HepG2 (cell line): ENCODE measurements around the gene CHCT1. TPM values are rescaled to one million over a fixed set of nuclear protein-coding genes. Genes with fewer than 3 reads are reported as not detected.

Experiments
- ATAC-seq: fragments of 200-7000 bp; cut with Tn5 transposase; 3 replicates; pipeline ENCODE4 v1.9.1; 2020; ENCODE audit warnings: mild to moderate bottlenecking, moderate library complexity
- BruUV-seq: library from RNA; stranded (reverse); fragments of 400-500 nt; replicated peaks from 2 replicates; lab custom pipeline; 2021; lab: Mats Ljungman, UMichigan
- CTCF ChIA-PET: fragments of 300-600 bp; formaldehyde crosslinking; extraction: SDS; loops from one replicate; lab custom pipeline; 2021; ENCODE audit warnings: low total read pairs, inconsistent platforms, low intra/inter-chr PET ratio; lab: Yijun Ruan, JAX
- POLR2A ChIA-PET: fragments of 350-600 bp; sonication (Branson Sonifier 250); formaldehyde crosslinking; loops from one replicate; lab custom pipeline; 2020; ENCODE audit warnings: antibody characterized with exemption, inconsistent platforms; lab: Yijun Ruan, JAX
- DNase-seq: peaks from one replicate; pipeline ENCODE4 v3.0.0-alpha.2; 2015; ENCODE audit warnings: low spot score
- FAIRE-seq: peaks from 3 replicates; lab custom pipeline; 2011; peaks lifted over from hg19 to GRCh38; lab: Jason Lieb, UNC
- H2AFZ ChIP-seq: one replicate; pipeline ENCODE4 v1.6.1; 2011; ENCODE audit warnings: low read length, inconsistent platforms
- H3K27ac ChIP-seq: fragments of 300-600 bp; 3 replicates; pipeline ENCODE4 v1.8.0; 2011; ENCODE audit warnings: mixed run types, mild to moderate bottlenecking, mixed read lengths, low read length, inconsistent platforms; ENCODE audit not compliant: insufficient read depth; ENCODE audit errors: extremely low read length
- H3K27me3 ChIP-seq, 2 experiments: fragments of 200-600 bp in 1 of 2; 2 replicates in 1 of 2; 3 replicates in 1 of 2; pipeline versions ENCODE4 v1.6.0 to v1.8.0; 2011; ENCODE audit warnings: low read length in 2 of 2, mild to moderate bottlenecking in 2 of 2, moderate library complexity in 2 of 2, inconsistent platforms in 1 of 2; ENCODE audit not compliant: insufficient read depth in 2 of 2, control insufficient read depth in 1 of 2
- H3K36me3 ChIP-seq, 2 experiments: fragments of 200-600 bp in 1 of 2; replicated peaks in 1 of 2; 2 replicates in 1 of 2; 3 replicates in 1 of 2; pipeline versions ENCODE4 v1.5.1 to v1.8.0; 2011; ENCODE audit warnings: low read length in 2 of 2, inconsistent platforms in 1 of 2; ENCODE audit not compliant: insufficient read depth in 2 of 2, control insufficient read depth in 1 of 2
- H3K4me1 ChIP-seq: 2 replicates; pipeline ENCODE4 v1.5.1; 2012; ENCODE audit warnings: low read length, inconsistent platforms; ENCODE audit not compliant: insufficient read depth
- H3K4me2 ChIP-seq: 2 replicates; pipeline ENCODE4 v1.6.0; 2011; ENCODE audit warnings: low read depth, low read length, inconsistent platforms
- H3K4me3 ChIP-seq, 3 experiments: fragments of 200-600 bp in 1 of 3; sonication (generic), shearing (Covaris generic) in 1 of 3; replicated peaks in 1 of 3; 2 replicates each; pipeline ENCODE4 v1.5.1; 2011 to 2016; ENCODE audit warnings: low read length in 3 of 3, inconsistent platforms in 2 of 3, low read depth in 2 of 3, mild to moderate bottlenecking in 2 of 3, control low read depth in 1 of 3, mixed read lengths in 1 of 3; ENCODE audit not compliant: insufficient read depth in 1 of 3
- H3K79me2 ChIP-seq: one replicate; pipeline ENCODE4 v1.6.1; 2011; ENCODE audit warnings: low read length, inconsistent platforms; ENCODE audit not compliant: insufficient read depth
- H3K9ac ChIP-seq: 2 replicates; pipeline ENCODE4 v1.6.0; 2011; ENCODE audit warnings: mild to moderate bottlenecking, low read depth, low read length, inconsistent platforms; ENCODE audit not compliant: insufficient read depth
- H3K9me3 ChIP-seq: 2 replicates; pipeline ENCODE4 v1.5.1; 2012; ENCODE audit warnings: mild to moderate bottlenecking, low read length
- H4K20me1 ChIP-seq: 2 replicates; pipeline ENCODE4 v1.6.0; 2011; ENCODE audit warnings: inconsistent platforms, mild to moderate bottlenecking, low read length, moderate library complexity; ENCODE audit not compliant: insufficient read depth
- AFF4 ChIP-seq: sonication (generic); formaldehyde crosslinking; IDR thresholded peaks from 2 replicates; pipeline ENCODE4 v1.4.0; 2020; ENCODE audit warnings: missing genetic modification reagents
- CEBPG ChIP-seq: IDR thresholded peaks from 2 replicates; pipeline ENCODE4 v1.6.1; 2016
- CREM ChIP-seq, 2 experiments: sonication (generic) in 1 of 2; formaldehyde crosslinking in 1 of 2; IDR thresholded peaks; 2 replicates each; pipeline versions ENCODE4 v1.4.0 to v1.6.1; 2016 to 2020; ENCODE audit warnings: antibody characterized with exemption in 1 of 2, mild to moderate bottlenecking in 1 of 2, missing genetic modification reagents in 1 of 2
- DMAP1 ChIP-seq: IDR thresholded peaks from 2 replicates; pipeline ENCODE4 v1.6.1; 2016
- MIER3 ChIP-seq: IDR thresholded peaks from 2 replicates; pipeline ENCODE4 v1.6.1; 2016; ENCODE audit warnings: missing compliant biosample characterization, borderline replicate concordance
- MIXL1 ChIP-seq: IDR thresholded peaks from 2 replicates; pipeline ENCODE4 v1.6.1; 2016
- RARG ChIP-seq: sonication (generic); formaldehyde crosslinking; IDR thresholded peaks from 2 replicates; pipeline ENCODE4 v1.4.0; 2020; ENCODE audit warnings: low read depth, mild to moderate bottlenecking, missing genetic modification reagents
- SNAPC2 ChIP-seq: sonication (generic); formaldehyde crosslinking; IDR thresholded peaks from 2 replicates; pipeline ENCODE4 v1.8.1; 2022; ENCODE audit warnings: mild to moderate bottlenecking, missing genetic modification reagents
- ZBTB4 ChIP-seq: sonication (generic); formaldehyde crosslinking; IDR thresholded peaks from 2 replicates; pipeline ENCODE4 v1.4.0; 2020; ENCODE audit warnings: missing genetic modification reagents, mild to moderate bottlenecking, borderline replicate concordance
- ZNF660 ChIP-seq: sonication (generic); formaldehyde crosslinking; IDR thresholded peaks from 2 replicates; pipeline ENCODE4 v1.5.1; 2020; ENCODE audit warnings: mild to moderate bottlenecking, low read depth, missing genetic modification reagents, borderline replicate concordance
- ZNF737 ChIP-seq: sonication (generic); formaldehyde crosslinking; IDR thresholded peaks from 2 replicates; pipeline ENCODE4 v1.5.0; 2020; ENCODE audit warnings: missing genetic modification reagents, mild to moderate bottlenecking, borderline replicate concordance
- WGBS: methylation state at CpG from one replicate; pipeline ENCODE4 v1.1.6; 2017; ENCODE audit warnings: low lambda C conversion rate; 5-methylcytosine and 5-hydroxymethylcytosine counted together
- in situ Hi-C: cut with HindIII; loops from 2 replicates; pipeline ENCODE4 v1.10.0; 2017; ENCODE audit warnings: low pct_unique_long_range_greater_than_20kb; ENCODE audit not compliant: extremely low pct_ligation_motif_present
- intact Hi-C: fragments of 100-400 bp; cut with micrococcal nuclease; formaldehyde crosslinking; loops from one replicate; pipeline ENCODE4 v1.10.0; 2022; ENCODE audit not compliant: unreplicated experiment
- polyA plus RNA-seq, 8 experiments: library from polyadenylated mRNA; depleted of rRNA in 3 of 8; stranded (reverse) in 7 of 8; unstranded in 1 of 8; fragments of >200 nt; fragmentation: Illumina TruSeq in 4 of 8; extraction: Trizol in 4 of 8; gene quantifications; 2 replicates each; pipeline versions ENCODE4 v1.2.1 to v1.2.3, GENCODE V29; 2011 to 2016; ENCODE audit warnings: low read depth in 4 of 8, missing spikeins in 1 of 8, mixed read lengths in 1 of 8; ENCODE audit not compliant: insufficient read depth in 1 of 8
- total RNA-seq, 5 experiments: library from RNA; depleted of rRNA; stranded (reverse); fragments of >200 nt; fragmentation: Illumina TruSeq; extraction: Trizol; gene quantifications; 2 replicates each; pipeline ENCODE4 v1.2.3, GENCODE V29; 2016; ENCODE audit warnings: low read depth in 1 of 5

Gene CHCT1
- total and polyA plus RNA-seq, 2 of the 13 experiments (the other 11 are each of a cell fraction or from before 2014, with no cell fraction given), result not detected

GRCh38 chr17:60381958-60382357 is 40.3 kb upstream of the CHCT1 start:
- intact Hi-C loops, result no loop called here
- BruUV-seq, result no TSS peak
- Histone ChIP-seq H3K9ac (no peak overlapping the region), H3K27me3 (no peaks in the 10 kb centered on the region), H3K36me3 (no peaks in the 10 kb centered on the region), H2AFZ (no peak overlapping the region), H3K79me2 (peaks cover 50% of the 10 kb centered on the region), H3K27ac (no peak overlapping the region), H3K9me3 (no peaks in the 10 kb centered on the region), H4K20me1 (peaks cover 5% of the 10 kb centered on the region; the same call in 1 of the 2 replicates), H3K4me3 (no peak overlapping the region), H3K4me2 (no peak overlapping the region), H3K4me1 (peaks cover 39% of the 10 kb centered on the region)
- no peak for ATAC-seq
- in situ Hi-C loops, result no loop called here
- no peak for TF ChIP-seq SNAPC2
- no peak for TF ChIP-seq DMAP1 (CRISPR knock-in tag)
- ChIA-PET CTCF (no interaction called here), POLR2A (interaction anchor here (0.9 to 2.1 kb wide), 2 partner anchors 10 kb away, joined by 3 to 6 read pairs; partner anchors contain the start of gene USP32)
- DNase-seq, result no peak
- 93% methylated on average over 4 of the region's 4 CpGs for WGBS
- no peak for FAIRE-seq

- DNase-seq, result no peak
- intact Hi-C loops (no loop called here), in situ Hi-C loops (no loop called here)
- no peaks in the 10 kb centered on the region for H3K27me3 ChIP-seq
- WGBS, result 69% methylated on average over 3 of the region's 3 CpGs
- peaks cover 5% of the 10 kb centered on the region; the same call in 1 of the 2 replicates for H4K20me1 ChIP-seq
- no TSS peak for BruUV-seq
- no peak for FAIRE-seq
- H3K79me2 ChIP-seq, result peaks cover 61% of the 10 kb centered on the region
- ChIA-PET POLR2A (interaction anchor here (2.1 kb wide), 1 partner anchor 9 kb away, joined by 6 read pairs; the partner anchor contains the start of gene USP32), CTCF (no interaction called here)
- no peaks in the 10 kb centered on the region for H3K9me3 ChIP-seq
- peaks cover 51% of the 10 kb centered on the region for H3K4me1 ChIP-seq
- H3K4me2 ChIP-seq, result no peak overlapping the region
- no peaks in the 10 kb centered on the region for H3K36me3 ChIP-seq
- no peak overlapping the region for H3K4me3 ChIP-seq
- H3K9ac ChIP-seq, result no peak overlapping the region
- H2AFZ ChIP-seq, result no peak overlapping the region
- ATAC-seq, result no peak
- H3K27ac ChIP-seq, result no peak overlapping the region
- TF ChIP-seq MIXL1 (no peak), ZBTB4 (CRISPR knock-in tag) (no peak), CEBPG (peak; percentile 72), RARG (CRISPR knock-in tag) (no peak), ZNF660 (CRISPR knock-in tag) (no peak), MIER3 (CRISPR knock-in tag) (no peak), ZNF737 (no peak), AFF4 (CRISPR knock-in tag) (no peak), CREM (IDR thresholded peaks at IDR 0.05) (0 out of 2 replicates have a peak, but pooled peaks have one; percentile 10), CREM (CRISPR knock-in tag; IDR thresholded peaks at IDR 0.05) (no peak)
These were observed 38.9 kb upstream of the CHCT1 start for GRCh38 chr17:60383379-60383778.
